Transverse colon (tissue), 3 donors: ENCODE measurements around the gene GPATCH1.

Experiments used
- POLR2A ChIP-seq: fragments of 450-650 bp; IDR thresholded peaks from one replicate; pipeline ENCODE4 v1.6.1; 2016; ENCODE audit warnings: antibody characterized with exemption, mild to moderate bottlenecking, moderate library complexity
- TF ChIP-seq, protein P1 (sequence below), 5 experiments: fragments of 200-600 bp in 3 of 5; fragments of 450-650 bp in 2 of 5; sonication (generic) in 3 of 5; IDR thresholded peaks; 1 replicate in 2 of 5; 2 replicates in 3 of 5; pipeline ENCODE4 v1.5.1; 2016 to 2017; ENCODE audit warnings: antibody characterized with exemption in 5 of 5, inconsistent platforms in 3 of 5, mild to moderate bottlenecking in 2 of 5, moderate library complexity in 1 of 5

DNA sequence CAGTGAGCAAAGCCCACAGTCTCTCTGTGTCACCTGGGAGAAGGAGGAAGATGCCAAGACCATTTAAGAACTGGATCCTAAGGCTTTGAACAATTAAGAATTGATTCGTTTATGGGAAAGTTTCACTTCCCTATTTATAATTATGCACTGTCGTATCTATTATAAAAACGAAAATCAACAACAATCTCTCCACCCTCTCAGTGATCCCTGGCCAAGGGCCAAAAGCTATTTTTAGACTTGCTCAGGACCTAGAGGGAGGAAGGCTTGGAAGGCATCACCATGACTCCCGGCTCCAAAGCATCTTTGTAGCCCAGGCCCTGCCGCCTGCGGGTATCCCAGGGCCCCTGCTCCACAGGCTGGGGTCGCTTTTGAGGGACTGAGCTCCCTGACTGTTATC is 17.6 kb upstream of the GPATCH1 start:
- TF ChIP-seq, protein P1, sequence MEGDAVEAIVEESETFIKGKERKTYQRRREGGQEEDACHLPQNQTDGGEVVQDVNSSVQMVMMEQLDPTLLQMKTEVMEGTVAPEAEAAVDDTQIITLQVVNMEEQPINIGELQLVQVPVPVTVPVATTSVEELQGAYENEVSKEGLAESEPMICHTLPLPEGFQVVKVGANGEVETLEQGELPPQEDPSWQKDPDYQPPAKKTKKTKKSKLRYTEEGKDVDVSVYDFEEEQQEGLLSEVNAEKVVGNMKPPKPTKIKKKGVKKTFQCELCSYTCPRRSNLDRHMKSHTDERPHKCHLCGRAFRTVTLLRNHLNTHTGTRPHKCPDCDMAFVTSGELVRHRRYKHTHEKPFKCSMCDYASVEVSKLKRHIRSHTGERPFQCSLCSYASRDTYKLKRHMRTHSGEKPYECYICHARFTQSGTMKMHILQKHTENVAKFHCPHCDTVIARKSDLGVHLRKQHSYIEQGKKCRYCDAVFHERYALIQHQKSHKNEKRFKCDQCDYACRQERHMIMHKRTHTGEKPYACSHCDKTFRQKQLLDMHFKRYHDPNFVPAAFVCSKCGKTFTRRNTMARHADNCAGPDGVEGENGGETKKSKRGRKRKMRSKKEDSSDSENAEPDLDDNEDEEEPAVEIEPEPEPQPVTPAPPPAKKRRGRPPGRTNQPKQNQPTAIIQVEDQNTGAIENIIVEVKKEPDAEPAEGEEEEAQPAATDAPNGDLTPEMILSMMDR (IDR thresholded peaks at IDR 0.05) = no peak
- TF ChIP-seq POLR2A = no peak
